GM10266 (cell line): ENCODE data around the gene ANKH.
"Not testable (repeated sequence)": the region's sequence is repeated elsewhere in the genome, so short reads cannot be mapped to it uniquely, and the experiment has no call there.

Experiments used
- DNase-seq: peaks from one replicate; pipeline ENCODE4 v3.0.0; 2012; ENCODE audit errors: extremely low spot score
- TF ChIP-seq, protein P1 (sequence below): IDR thresholded peaks from 2 replicates; pipeline ENCODE4 v1.5.1; 2012; ENCODE audit warnings: mild to moderate bottlenecking, low read depth; ENCODE audit not compliant: control insufficient read depth, insufficient read depth; ENCODE audit errors: missing control alignments

ANKH gene

DNA sequence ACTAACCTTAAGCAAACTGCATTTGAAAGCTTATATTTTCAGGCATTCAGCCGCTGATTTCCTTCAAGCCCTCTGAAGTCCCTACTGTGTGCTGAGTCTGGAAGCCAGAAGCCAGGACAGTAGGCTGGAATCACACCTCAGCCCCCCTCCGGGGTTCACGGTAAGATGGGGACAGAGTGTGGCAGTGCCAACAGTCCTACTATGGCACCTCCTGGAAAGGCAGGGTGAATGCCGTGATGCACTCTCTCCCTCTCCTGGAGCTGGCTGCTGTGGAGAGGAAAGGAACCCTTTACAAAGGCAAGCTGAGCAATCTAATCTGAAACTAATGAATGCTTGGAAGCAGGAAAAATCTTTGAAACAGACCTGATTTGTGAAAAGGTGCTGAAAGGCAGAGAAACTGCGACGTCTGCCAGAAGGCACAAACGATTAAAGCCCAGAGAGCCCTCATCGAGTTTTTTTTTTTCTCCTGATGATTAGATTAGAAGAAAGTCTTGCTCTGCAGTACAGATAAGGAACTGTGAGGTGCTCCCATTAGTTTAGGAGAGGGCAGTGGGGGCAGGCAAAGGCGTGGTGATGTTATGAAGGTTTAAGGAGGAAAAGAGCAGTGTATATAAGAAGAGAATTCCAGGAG is 21.0 kb downstream of the ANKH start:
- TF ChIP-seq, protein P1, sequence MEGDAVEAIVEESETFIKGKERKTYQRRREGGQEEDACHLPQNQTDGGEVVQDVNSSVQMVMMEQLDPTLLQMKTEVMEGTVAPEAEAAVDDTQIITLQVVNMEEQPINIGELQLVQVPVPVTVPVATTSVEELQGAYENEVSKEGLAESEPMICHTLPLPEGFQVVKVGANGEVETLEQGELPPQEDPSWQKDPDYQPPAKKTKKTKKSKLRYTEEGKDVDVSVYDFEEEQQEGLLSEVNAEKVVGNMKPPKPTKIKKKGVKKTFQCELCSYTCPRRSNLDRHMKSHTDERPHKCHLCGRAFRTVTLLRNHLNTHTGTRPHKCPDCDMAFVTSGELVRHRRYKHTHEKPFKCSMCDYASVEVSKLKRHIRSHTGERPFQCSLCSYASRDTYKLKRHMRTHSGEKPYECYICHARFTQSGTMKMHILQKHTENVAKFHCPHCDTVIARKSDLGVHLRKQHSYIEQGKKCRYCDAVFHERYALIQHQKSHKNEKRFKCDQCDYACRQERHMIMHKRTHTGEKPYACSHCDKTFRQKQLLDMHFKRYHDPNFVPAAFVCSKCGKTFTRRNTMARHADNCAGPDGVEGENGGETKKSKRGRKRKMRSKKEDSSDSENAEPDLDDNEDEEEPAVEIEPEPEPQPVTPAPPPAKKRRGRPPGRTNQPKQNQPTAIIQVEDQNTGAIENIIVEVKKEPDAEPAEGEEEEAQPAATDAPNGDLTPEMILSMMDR, result no peak
- DNase-seq, result no peak

GRCh38 chr5:14849516-14850294 is 21.9 kb downstream of the ANKH start:
- DNase-seq, result no peak
- TF ChIP-seq, protein P1, result no peak

- DNase-seq, result not testable (repeated sequence)
These were observed 22.6 kb downstream of the ANKH start for GRCh38 chr5:14848942-14849341.

GRCh38 chr5:14848385-14848784 is 23.2 kb downstream of the ANKH start:
- TF ChIP-seq, protein P1, result no peak
- DNase-seq, result no peak

- TF ChIP-seq, protein P1, result no peak
- DNase-seq, result no peak
These were observed 24.1 kb downstream of the ANKH start for GRCh38 chr5:14847471-14847870.

DNA sequence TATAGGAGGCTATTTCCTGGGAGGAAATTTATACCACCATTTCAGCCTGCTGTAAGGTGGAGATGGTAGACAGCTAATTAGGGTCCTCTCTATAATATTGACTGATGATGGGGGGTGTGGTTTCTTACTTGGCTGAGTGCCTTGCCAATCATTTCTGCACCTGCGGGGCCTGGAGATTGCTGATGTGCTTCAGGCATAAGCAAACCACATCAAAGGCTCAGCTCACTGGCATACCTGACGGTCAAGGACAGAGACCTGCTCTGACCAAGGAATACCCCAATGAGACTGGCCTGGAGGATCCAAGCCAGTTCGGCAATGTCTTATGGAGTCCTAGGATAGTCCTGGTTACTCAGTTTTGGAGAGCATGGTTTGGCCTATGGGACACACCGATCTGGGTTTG is 29.5 kb downstream of the ANKH start:
- TF ChIP-seq, protein P1, result no peak

GRCh38 chr5:14840624-14841023 is 31.0 kb downstream of the ANKH start:
- TF ChIP-seq, protein P1, result no peak
- no peak for DNase-seq

More for the DNA sequence above, 29.5 kb downstream of the ANKH start:
- no peak for DNase-seq
